Kidney (tissue), 14 donors: Measurements from ENCODE around the gene GRIN3A. TPM values are rescaled to one million over a fixed set of nuclear protein-coding genes. Genes with fewer than 3 reads are reported as not detected.

Experiments used
- DNase-seq, 5 donors: peaks; one replicate each; pipeline ENCODE4 v3.0.0-alpha.2; 2013 to 2020
- FAIRE-seq: peaks from 2 replicates; lab custom pipeline; 2012; peaks lifted over from hg19 to GRCh38; lab: Jason Lieb, UNC
- H3K27ac ChIP-seq, 2 donors: one replicate each; pipeline ENCODE4 v1.7.0; 2013; ENCODE audit warnings: low read depth in 2 of 2, low read length in 2 of 2, inconsistent platforms in 1 of 2
- H3K27me3 ChIP-seq: one replicate; pipeline ENCODE4 v1.7.1; 2013; ENCODE audit warnings: low read length, inconsistent platforms; ENCODE audit not compliant: control insufficient read depth, insufficient read depth
- H3K36me3 ChIP-seq, 3 donors: one replicate each; pipeline versions ENCODE4 v1.7.0 to v1.7.1; 2013; ENCODE audit warnings: low read length in 3 of 3, control low read depth in 1 of 3, inconsistent platforms in 1 of 3; ENCODE audit not compliant: insufficient read depth in 3 of 3, control insufficient read depth in 2 of 3
- H3K4me1 ChIP-seq, 3 donors: one replicate each; pipeline versions ENCODE4 v1.7.0 to v1.7.1; 2013; ENCODE audit warnings: low read length in 3 of 3, inconsistent platforms in 1 of 3, low read depth in 1 of 3; ENCODE audit not compliant: control insufficient read depth in 2 of 3, insufficient read depth in 2 of 3
- H3K4me3 ChIP-seq, 3 donors: one replicate each; pipeline versions ENCODE4 v1.7.0 to v1.8.1; 2013; ENCODE audit warnings: low read length in 3 of 3, control low read depth in 1 of 3, inconsistent platforms in 1 of 3
- H3K9ac ChIP-seq, 3 donors: one replicate each; pipeline versions ENCODE4 v1.7.0 to v1.7.1; 2013; ENCODE audit warnings: low read length in 3 of 3, control low read depth in 1 of 3, inconsistent platforms in 1 of 3
- H3K9me3 ChIP-seq, 3 donors: one replicate each; pipeline versions ENCODE4 v1.7.0 to v1.7.1; 2013; ENCODE audit warnings: low read length in 3 of 3, control low read depth in 1 of 3, inconsistent platforms in 1 of 3; ENCODE audit not compliant: control insufficient read depth in 2 of 3, insufficient read depth in 1 of 3
- CTCF ChIP-seq: IDR thresholded peaks from 3 replicates; pipeline ENCODE4 v1.5.1; 2012; ENCODE audit warnings: mild to moderate bottlenecking, moderate library complexity, borderline replicate concordance; ENCODE audit not compliant: insufficient read depth; ENCODE audit errors: extremely low read depth
- intact Hi-C: fragments of 100-400 bp; cut with DNase I; formaldehyde crosslinking; loops from one replicate; pipeline ENCODE4 v1.11.1; 2022
- polyA plus RNA-seq: library from polyadenylated mRNA; stranded (reverse); fragments of 350-450 nt; fragmentation: Illumina TruSeq; extraction: RNeasy Lipid Tissue Mini Kit (QIAGEN cat#74804); gene quantifications from one replicate; pipeline ENCODE4 v1.2.3, GENCODE V29; 2014; ENCODE audit warnings: low read depth, low replicate concordance; ENCODE audit not compliant: insufficient read depth
- total RNA-seq: library from RNA; stranded (reverse); fragmentation: NEBNext Ultra II Directional; extraction: Animal tissue kit (Norgen Biotek cat#: 25700); gene quantifications from one replicate; pipeline ENCODE4 v1.2.1, GENCODE V29; 2021
- donor health status: control.
- donor health status: control.
- donor health status: control.
- donor health status: control.
- donor health status: control.
- donor health status: DM: yes; HTN: yes; CAD: no.
- donor health status: Normal renal cell carcinoma (clear cell type).

GRIN3A gene
- total and polyA plus RNA-seq, 2 donors from 2014 or later = 0.03 to 0.06 TPM

GRCh38 chr9:101543098-101543735, 195.2 kb downstream of the GRIN3A start:
- TF ChIP-seq CTCF = no peak
- Histone ChIP-seq H3K36me3 (peaks cover 13 to 35% (median 27%) of the 10 kb centered on the region in 3 donors), H3K4me3 (no peak overlapping the region), H3K9ac (no peak overlapping the region), H3K9me3 (no peaks in the 10 kb centered on the region), H3K27ac (no peak overlapping the region), H3K4me1 (no peaks in the 10 kb centered on the region), H3K27me3 (no peaks in the 10 kb centered on the region)
- FAIRE-seq (no peak), DNase-seq (no peak)
- intact Hi-C loops = no loop called here

- Histone ChIP-seq H3K27me3 (no peaks in the 10 kb centered on the region), H3K36me3 (peaks cover 4 to 21% (median 11%) of the 10 kb centered on the region in 3 donors), H3K4me1 (no peaks in the 10 kb centered on the region)
Measured at GRCh38 chr9:101540069-101540468, 198.4 kb downstream of the GRIN3A start.

GRCh38 chr9:101536938-101537337, 201.5 kb downstream of the GRIN3A start:
- Histone ChIP-seq H3K4me1 (no peaks in the 10 kb centered on the region), H3K27ac (no peak overlapping the region), H3K36me3 (peaks cover 4 to 21% (median 8%) of the 10 kb centered on the region in 3 donors), H3K4me3 (no peak overlapping the region), H3K9ac (no peak overlapping the region), H3K9me3 (no peaks in the 10 kb centered on the region), H3K27me3 (no peaks in the 10 kb centered on the region)
- TF ChIP-seq CTCF = no peak
- DNase-seq = peak in 3 of 5 donors; percentile 58 to 73 (median 69)
- FAIRE-seq = no peak
- intact Hi-C loops = no loop called here

More at GRCh38 chr9:101540069-101540468, 198.4 kb downstream of the GRIN3A start:
- no peaks in the 10 kb centered on the region for H3K9me3 ChIP-seq
- H3K27ac ChIP-seq = no peak overlapping the region
- H3K9ac ChIP-seq = no peak overlapping the region
- intact Hi-C loops = no loop called here
- TF ChIP-seq CTCF = no peak
- FAIRE-seq = no peak
- DNase-seq = no peak
- H3K4me3 ChIP-seq = no peak overlapping the region
